HG03175 (cell line): ENCODE measurements around the gene HS3ST4.
"Not testable (repeated sequence)": the region's sequence is repeated elsewhere in the genome, so short reads cannot be mapped to it uniquely, and the experiment has no call there.

Experiments
- ATAC-seq: cut with Tn5 transposase; IDR thresholded peaks from one replicate; pipeline ENCODE4 v1.9.1; 2021; ENCODE audit warnings: mild to moderate bottlenecking, moderate library complexity; ENCODE audit not compliant: unreplicated experiment

The HS3ST4 gene

DNA sequence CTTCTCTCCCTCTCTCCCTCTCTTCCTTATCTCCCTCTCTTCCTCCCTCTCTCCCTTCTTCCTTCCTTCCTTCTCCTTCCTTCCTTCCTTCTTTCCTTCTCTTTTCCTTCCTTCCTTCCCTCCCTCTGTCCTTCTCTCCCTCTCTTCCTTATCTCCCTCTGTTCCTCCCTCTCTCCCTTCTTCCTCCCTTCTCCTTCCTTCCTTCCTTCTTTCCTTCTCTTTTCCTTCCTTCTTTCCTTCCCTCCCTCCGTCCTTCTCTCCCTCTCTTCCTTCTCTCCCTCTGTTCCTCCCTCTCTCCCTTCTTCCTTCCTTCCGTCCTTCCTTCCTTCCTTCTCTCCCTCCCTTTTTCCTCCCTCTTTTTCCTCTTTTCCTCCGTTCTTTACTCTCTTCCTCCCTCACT is 38.6 kb downstream of the HS3ST4 start:
- ATAC-seq, result no peak

DNA sequence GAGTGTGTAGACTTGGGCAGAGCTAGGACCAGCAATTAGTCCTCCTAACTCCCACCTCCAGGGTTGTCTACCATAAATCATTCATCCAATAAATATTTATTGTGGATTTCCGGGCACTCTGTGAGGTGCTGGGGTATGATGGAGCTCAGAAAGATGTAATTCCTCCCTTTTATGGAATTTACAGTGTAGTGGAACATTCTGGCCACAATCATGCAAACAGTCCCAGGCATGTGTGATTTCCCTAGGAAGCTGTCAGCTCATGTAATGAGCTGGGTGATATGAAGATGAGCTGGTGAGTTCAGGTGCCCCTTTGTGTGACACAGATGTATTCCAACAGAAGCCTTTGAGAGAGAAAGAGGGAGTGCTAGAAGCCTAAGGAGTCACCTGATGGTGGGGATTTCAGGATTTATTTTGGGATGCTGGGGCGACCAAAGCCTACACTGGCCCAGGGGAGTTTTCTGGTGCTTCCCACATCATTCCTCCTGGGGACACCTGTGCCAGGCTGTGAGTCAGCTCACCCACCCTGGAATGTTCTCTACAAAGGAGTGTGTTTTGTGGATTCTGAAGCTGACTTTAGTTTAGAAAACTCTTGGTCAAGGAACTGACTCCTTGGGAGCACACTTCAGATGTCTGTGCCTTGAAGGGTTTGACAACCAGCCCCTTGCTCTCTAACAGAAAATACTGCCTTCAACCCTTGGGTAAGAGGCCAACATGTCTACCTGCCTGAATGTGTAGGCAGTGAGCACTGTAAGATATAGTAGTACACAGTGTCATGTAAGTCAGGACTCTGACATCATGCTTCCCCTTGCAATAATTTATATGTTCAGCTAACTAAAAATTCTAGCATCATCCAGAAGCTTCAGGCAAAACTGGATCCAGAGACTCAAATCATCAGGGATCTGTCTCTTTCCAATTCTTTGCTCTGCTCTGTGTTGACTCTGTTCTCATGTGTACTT is 42.9 kb downstream of the HS3ST4 start:
- no peak for ATAC-seq

DNA sequence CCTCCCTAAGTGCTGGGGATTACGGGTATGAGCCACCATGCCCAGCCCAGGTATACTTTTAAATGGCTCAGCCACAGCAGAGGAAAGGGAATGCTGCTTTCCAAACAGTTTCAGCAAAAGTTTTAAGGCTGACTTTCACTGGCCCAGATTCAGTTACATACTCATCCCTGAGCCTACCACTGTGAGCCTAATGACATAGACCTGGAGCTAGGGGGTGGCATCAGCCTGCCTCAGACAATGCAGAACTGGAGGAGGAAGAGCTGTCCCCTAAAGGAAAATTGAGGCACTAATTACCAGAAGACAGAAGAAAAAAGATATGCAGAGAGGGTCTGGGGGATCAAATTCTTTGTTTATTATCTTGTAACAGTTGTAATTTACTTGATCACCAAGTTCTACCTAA is 43.9 kb downstream of the HS3ST4 start:
- ATAC-seq, result no peak

DNA sequence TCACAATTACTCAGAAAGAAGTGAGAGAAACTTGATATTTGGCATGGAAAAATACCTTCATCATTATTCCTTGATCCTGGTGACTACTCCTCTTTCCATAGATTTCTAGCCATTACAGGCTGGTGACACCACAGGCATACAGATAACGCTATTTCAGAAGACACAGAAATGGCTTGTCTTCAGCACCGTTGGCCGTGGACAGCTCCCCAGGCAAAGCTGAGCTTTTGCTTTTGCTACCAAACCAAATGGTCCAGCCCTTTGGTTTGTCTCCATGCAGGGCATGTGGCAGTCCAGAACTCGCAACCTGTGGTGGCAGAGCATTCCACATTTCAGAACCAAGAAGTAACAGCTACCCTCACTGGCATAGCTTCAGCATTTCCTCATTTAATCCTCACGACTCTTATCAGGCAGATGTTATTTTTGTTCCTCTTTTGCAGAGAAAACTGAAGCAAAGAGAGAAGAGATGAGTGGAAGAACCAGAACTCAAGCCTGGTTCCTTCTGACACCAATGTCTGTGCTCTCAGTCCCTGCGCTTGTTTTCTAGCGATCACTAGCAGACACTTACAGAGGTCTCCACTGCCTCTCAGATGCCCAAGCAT is 55.5 kb downstream of the HS3ST4 start:
- ATAC-seq, result no peak

DNA sequence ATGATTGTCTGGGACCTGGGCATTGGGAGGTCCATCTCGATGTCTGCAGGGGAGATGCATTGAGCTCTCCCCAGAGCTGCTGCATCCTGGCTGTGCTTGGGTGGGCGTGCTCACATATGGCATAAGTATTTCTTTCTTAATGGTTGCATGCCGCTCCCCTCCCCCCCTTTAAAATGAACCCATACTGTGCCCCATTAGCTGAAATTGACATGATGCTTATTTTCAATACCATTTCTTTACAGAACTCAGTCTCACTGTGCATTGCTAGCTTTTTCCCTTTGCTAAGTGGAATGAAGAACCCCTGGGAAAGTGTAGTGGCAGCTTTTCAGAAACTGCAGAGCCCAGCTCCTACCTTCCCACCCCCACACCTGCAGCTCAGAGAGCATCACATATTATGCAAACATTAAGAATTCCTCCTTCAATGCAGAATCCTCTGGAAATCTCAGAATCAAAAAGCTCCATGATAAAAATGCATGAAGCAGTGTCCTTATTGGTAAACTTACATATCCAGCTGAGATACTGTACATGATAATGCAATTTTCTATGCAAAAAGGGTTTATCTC is 56.4 kb downstream of the HS3ST4 start:
- ATAC-seq, result no peak

DNA sequence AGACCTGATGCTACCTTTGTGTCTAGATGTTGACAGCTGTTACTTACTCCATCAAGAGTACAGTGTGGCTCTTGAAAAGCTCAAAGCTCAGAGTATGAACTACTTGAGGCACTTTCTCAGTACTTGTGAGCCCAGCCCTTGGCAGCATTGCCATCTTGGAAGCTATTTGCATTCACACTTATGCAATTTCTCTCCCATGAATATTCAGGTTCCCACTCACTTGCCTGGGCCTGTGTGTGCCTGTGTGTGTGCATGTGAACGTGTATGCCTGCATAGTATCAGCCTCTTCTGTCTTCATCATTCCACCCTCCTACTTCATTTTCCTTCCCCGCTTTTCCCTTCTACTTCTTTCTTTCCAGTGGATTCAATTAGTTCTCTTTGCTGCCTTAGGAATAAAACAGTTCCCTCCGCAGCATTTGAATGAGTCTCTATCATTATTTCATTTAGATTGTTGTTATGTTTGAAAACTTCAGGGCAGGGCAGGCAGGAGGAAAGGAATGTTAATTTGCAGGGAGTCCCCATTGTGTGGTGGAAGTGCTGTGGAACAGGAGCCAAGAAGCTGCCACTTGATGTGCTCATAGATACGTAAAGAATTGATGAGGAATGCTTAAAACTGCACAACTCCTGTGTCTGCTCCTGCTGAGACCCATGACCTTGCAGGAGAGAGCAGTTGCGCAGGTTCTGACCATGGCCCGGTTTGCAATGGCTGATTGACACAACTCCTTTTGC is 58.9 kb downstream of the HS3ST4 start:
- ATAC-seq, result no peak

DNA sequence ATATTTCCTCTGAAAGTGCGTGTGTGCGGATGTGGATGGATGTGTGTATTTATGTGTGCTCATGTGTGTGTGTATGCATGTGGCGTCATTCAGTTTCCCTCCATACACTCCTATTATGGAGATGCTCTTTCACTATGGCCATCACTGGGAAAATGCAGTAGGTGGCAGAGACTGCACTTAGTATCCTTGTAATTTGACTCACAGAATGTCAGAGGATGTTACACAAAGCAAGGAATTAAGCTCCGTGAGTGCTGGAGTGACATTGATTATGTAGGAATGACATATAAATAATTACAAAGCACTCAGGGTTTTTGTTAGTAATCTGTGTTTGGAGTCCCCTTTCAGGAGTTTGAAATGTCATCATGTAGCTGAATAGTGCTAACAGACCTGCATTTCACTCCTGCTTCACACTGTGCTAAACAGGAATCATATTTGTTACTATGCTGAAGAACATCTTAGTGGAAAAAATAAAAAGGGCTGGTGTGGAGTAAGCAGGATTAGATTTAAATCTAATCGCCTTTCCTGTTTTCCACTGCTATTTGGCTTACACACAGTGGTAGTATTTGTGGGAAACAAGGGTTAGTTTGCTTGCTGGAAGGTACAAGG is 59.6 kb downstream of the HS3ST4 start:
- ATAC-seq, result no peak

DNA sequence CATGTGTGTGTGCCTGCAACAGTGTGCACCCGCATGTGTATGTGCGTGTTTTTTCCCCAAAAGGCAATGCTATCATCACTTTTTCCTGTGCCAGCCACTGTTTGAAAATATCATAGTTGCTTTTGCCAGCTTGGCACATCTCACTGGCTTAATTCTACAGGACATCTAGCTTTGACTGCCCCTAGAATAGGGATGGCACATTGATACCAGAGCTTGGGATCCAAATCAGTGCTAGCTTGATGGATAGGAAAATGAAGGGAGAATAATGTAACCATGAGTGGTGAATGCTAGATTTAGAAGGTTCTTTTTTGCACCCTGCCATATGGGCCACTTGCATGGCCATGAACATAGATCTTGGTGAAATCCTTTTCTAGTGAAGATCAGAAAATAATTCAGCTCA is 72.7 kb downstream of the HS3ST4 start:
- no peak for ATAC-seq

DNA sequence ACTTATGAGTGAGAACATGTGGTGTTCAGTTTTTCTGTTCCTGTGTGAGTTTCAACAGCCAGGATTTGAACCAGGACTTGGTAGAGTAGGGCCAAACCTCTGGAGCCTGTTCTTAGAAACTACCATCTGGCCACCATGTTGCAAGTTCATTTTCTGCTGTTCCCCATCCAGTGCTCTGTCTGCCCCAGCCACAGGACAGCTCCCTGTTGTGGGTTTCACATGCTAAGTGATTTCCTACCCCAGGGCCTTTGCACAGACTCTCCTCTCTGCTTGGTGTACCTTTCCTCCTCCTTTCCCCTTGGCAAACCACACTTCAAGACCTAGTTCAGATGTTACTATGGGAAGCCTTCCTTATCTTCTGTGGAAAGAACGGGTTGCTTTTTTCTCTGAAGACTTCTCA is 79.5 kb downstream of the HS3ST4 start:
- ATAC-seq, result no peak

DNA sequence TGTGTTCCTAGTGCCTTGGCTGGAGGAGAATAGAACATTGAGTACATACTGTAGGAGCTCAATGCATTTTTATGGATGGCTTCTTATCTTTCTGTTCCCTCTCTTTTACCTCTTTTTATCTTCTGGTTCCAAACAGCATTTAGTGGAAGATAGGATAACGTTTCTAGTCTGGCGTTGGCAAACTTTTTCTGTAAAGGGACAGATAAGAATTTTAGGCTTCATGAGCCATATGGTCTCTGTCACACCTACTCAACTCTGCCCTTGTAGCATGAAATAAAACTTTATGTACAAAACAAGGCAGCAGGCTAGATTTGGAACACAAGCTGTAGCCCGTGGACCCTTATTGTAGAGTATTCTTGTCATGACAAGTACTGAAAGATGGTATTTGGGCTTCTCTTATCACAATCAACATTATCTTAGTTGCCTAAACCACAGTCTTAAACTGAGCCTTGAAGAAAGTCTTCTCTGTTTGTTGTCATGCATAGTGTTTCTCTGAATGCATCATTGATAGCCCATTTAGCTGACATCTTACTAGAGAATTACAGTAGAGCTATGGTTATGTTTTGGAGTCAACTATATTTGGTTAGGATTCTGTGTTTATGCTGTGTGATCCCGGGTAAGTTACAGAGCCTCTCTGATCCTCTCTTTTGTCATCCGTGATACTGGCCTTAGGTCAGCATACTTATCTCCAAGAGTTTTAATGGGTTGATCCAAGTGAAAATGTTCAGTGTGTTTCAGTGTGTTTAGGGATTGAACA is 80.2 kb downstream of the HS3ST4 start:
- no peak for ATAC-seq

DNA sequence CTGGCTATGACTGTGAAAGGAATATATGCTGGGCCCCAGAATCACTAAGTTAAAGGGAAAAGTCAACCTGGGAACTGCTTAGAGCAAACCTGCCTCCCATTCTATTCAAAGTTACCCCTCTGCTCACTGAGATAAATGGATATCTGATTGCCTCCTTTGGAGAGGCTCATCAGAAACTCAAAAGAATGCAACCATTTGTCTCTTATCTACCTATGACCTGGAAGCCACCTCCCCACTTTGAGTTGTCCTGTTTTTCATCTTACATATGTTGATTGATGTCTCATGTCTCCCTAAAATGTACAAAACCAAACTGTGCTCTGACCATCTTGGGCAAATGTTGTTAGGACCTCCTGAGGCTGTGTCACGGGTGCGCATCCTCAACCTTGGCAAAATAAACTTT is 84.5 kb downstream of the HS3ST4 start:
- not testable (repeated sequence) for ATAC-seq

DNA sequence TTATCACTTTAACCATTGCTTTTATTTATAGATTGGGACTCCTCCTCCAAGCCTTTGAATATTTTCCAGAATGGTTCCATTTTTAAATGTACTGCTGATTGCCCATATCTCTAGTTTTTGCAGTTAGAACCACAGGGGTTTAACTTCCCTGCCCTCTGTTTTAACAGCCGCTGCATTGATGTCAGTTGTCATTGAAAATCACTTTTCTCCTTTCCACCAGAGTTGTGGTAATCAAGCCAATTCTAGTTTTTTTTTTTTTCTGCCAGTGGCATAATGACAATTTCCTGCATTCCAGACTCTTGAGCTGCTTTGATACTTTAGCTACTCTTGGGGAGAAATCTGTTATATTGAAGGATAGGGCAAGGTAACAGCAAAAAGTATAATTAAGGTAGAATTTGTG is 91.5 kb downstream of the HS3ST4 start:
- ATAC-seq, result no peak

DNA sequence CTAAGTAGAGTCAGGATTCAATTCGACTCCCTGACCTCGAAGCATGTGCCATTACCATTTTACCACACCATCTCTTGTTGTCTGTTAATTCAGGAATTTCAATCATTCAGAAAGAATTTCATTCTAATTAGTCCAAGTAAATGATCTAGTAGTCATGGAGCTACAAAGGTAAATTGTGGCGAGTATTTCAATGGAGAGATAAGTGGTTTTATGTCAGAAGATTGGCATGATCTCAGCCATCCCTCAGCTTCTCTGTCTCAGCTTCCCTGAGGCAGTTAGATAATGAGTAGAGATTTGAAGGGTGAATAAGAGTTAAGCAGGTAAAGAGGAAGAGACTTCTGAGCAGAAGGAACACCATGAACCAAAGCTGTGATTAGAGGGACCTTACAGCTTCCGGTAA is 93.6 kb downstream of the HS3ST4 start:
- ATAC-seq, result no peak

DNA sequence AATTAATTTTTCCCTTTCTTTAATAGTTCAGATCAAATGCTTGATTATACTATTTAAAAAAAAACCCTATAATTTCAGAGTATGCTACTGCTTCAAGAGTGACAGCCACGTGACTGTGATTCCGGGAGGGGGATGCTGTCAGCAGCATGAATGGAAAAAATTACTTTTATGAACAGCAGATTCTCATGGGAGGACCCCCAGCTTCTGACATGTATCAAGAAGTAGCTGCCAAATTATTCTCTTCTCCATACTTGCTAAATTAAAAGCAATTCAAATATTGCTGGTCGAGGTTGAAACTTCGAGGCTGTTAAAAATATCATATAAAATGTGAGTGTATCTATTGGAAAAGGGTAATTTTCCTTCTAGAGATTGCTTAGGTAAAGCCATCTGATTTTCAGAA is 95.0 kb downstream of the HS3ST4 start:
- no peak for ATAC-seq

DNA sequence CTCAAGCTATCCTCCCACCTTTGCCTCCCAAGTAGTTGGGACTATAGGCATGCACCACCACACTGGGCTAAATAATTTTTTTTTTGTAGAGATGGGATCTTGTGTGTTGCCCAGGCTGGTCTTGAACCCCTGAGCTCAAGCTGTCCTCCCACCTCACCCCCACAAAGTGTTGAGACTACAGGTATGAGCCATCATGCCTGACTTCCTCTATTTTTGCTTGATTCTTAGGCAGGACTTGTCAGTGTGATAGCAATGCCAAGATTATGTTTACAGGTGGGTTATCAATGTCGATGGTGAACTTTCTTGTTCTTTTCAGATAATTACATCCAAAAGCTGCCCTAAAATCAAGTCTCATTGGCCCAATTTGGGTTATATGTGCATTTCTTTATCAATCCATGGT is 96.9 kb downstream of the HS3ST4 start:
- no peak for ATAC-seq

DNA sequence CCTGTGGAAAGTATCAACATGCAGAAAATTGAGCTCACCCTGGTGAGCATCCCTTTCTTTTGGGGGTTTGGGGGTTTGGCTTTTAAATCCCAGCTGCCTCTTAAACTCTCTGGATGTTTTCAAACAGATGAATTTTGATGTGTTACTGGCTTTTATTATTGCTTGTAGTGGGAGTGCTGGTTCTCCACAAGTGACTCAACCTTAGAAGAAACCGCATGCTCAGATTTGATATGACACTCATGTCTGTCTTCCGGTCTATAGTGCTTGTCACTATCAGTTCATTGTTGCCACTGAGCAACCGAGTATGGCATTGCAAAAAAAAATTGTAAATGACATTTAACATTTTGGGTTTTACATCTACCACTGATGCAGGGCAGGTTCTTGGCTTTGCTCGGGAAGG is 104.5 kb downstream of the HS3ST4 start:
- no peak for ATAC-seq

DNA sequence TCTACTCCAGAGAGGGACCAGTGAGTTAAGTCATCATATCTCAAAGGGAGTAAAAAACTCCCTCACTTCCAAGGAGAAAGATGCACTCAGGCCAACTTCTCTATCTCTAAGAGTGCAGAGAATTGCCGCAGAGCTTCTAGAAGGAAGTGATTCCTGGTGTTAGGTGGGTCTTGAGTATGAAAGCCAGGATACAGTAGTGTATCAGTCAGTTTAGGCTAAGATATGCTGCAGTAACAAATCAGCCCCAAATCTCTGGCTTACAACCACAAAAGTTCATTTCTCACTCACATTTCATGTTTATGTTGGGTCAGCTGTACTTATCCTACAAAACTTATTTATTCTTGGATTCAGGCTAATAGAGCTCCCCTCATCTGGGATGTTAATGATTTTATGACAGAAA is 106.3 kb downstream of the HS3ST4 start:
- no peak for ATAC-seq

DNA sequence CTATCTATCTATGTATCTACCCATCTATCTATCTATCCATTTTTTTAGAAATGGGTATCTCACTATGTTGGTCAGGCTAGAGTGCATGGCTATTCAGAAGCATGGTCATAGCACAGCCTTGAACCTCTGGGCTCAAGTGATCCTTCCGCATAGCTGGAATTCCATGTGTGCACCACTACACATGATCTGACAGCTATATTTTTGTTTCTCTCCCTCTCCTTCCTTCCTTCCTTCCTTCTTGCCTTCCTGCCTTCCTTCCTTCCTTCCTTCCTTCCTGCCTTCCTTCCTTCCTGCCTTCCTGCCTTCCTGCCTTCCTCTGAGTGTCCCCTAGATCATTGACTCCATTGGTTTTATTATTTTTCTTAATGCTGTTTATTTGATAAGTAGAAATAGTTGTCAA is 108.1 kb downstream of the HS3ST4 start:
- no peak for ATAC-seq

DNA sequence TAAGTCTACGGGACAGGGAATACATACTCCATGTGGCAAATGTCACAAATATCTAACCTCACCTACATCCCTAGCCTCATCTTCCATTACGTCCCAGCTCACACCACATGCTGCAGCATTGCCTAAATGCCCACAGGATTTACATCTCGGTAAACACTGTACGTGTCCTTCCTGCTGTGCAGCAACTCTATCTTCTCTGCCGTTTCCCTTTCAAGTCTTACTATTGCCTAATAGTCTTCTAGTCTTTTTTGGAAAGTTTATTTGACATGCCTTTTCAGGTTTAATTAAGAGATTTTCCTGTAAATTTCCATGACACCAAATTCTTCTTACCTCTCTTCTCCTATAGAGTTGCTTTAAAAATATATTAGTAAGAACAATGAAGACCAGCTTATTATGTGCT is 120.5 kb downstream of the HS3ST4 start:
- no peak for ATAC-seq

DNA sequence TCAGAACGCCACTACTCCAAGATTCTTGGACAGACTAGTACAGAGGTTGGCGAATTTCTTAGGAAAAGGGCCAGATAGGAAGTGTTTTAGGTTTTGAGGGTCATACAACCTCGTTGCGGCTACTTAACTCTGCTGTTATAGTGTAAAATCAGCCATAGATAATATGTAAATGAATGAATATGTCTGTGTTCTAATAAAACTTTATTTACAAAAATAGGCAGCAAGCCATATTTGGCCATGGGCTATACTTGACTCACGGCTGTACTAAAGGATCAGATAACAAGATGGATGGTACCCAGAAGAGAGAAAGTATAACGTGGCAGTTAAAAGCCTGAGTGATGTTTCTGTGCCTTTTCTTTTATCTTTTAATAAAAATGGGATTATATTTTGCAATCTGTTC is 125.5 kb downstream of the HS3ST4 start:
- no peak for ATAC-seq
